Umbilical cord (tissue), 2 donors: ENCODE measurements around the gene DYRK1A. TPM values are rescaled to one million over a fixed set of nuclear protein-coding genes. Genes with fewer than 3 reads are reported as not detected.
A peak's percentile ranks its signal among the peaks of the same experiment; 100 is the strongest.

ENCODE experiments used
- DNase-seq: peaks from one replicate; pipeline ENCODE4 v3.0.0-alpha.2; 2015; ENCODE audit warnings: low spot score
- total RNA-seq: library from RNA; depleted of rRNA; stranded (reverse); fragments of >200 nt; gene quantifications from one replicate; pipeline ENCODE4 v1.2.3, GENCODE V29; 2014; ENCODE audit warnings: low replicate concordance; ENCODE audit not compliant: insufficient read depth

Gene DYRK1A
- total RNA-seq, 1 donor from 2014 or later = 65.5 TPM

DNA sequence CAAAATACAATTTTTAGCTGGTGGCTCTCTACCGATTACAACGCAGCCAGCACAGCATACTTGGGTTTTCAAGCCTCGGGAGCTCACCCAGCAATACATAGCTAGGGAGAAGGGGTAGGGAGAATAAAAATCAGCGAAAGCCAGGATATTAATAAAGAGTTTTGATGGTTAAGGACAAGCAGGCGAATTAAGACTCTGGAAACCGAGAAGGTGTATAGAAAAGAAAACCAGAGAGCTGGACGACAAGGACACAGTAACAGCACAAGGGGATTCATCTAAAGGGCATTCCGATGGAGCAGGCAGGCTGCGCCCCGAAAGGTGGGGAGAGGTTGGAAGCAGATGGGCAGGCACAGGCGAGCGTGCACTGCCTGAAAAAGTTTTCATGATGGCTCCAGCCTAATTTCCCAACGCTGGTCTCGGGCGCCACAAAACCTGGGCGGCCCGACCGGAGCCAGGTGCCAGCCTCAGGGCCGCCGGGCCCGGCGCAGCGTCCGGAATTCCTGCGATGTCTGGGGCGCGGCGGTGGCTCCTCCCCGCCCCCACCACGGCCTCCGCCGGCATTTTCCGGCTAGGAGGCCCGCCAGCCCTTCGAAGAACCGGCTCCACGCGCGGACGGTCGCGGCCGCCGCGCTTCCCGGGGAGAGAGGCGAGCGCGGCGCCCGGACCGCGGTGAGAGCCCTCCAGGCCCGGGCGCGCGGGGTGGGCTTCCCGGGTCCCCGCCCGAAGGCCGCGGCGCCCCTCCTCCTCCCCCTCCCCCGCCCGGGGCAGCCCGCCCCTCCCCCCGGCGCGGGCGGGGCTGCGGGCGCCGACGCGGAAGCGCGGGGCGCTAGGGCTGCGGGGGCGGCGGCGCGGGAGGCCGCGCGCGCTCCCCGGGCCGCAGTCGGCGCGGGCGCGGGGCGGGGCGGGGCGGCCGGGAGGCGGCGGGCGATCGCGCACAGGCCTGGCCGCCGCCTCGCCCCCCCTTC, 774 bp upstream of the DYRK1A start:
- peak; percentile 71 for DNase-seq

DNA sequence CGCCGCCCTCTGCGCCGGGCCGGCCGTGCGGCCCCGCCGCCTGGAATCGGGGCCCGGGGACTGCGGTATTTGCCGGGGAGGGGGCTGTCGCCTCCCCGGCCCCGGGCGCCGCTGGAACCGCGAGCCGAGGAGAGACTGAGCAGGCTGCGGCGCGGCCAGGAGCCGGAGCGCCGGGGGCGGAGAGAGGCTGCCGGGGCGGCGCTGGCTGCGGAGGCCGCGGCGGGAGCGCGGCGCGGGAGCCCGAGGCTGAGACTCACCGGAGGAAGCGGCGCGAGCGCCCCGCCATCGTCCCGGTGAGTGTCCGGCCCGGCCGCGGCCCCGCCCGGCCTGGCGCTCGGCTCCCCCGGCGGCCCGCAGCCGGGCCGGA, 746 bp downstream of the DYRK1A start:
- no peak for DNase-seq

DNA sequence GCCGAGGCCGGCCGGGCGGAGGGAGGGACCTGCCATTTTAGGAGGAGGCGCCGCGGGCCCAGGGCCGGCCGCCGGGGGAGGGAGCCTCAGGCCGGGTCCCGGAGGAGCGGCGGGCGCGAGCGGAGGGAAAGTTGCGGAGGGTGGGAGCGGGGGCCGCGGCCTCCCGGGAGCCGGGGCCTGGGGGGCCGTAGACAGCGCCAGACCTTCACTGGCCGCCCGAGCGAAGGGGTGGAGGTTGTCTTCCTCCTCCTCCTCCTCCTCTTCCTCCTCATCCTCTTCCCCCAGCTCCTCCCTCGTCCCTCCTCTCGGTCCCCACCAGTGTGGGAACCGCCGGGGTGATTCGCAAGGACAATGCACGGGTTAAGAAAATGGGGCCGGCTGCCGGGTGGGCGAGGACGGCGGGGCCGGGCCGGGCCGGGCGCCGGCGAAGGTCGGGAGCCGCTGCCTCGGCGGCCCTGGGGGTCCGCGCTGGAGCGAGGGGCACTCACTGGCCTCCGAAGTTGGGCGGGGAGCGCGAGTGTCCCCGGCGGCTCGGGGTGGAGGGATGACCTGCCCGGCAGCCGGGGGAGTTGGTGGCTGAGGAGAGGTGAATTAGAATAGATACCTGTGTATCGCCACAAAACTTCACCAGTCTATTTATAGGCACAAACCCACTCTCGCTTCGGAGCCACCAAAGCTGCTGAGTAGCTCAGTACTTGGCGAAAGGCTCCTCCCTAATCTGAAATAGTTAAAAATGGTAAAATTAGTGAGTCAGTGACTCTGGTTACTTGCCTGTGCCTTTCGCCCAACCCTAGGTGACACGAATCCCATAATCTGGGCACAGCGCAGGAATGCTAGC, 1.3 kb downstream of the DYRK1A start:
- peak; percentile 73 for DNase-seq

DNA sequence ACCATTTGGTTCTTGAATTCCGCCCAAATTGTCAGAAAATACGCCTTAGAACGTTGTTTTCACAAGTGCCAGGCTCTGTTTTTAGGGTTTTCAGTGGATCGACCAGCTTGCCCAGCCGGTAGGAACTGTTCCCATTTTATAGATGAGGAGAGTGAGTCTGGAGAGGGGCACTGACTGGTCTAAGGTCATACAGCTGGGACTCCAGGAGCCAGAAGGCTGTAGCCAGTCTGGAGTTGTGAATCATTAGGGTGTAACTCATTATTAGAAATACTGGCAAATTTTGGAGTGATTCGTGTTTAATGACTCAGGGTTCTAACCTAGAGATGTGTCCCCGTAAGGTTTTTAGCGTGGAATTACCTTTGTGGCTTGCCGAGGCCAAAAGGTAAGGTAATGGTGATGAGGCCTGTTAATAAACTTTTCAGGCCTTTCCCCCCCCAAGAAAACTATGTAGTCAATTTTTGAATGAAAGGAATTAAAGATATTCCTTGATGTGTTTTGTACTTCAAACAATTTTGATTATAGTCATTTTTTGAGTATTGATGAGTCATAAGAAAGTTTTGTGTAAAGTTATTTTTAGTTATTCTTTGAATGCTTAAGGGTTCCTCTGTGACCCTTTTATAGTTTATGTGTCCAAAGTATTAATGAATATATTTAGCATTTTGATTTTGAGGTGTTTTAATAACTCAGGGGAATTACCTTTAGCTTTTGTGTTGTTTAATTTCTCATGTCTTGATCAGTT, 2.1 kb downstream of the DYRK1A start:
- DNase-seq = no peak

DNA sequence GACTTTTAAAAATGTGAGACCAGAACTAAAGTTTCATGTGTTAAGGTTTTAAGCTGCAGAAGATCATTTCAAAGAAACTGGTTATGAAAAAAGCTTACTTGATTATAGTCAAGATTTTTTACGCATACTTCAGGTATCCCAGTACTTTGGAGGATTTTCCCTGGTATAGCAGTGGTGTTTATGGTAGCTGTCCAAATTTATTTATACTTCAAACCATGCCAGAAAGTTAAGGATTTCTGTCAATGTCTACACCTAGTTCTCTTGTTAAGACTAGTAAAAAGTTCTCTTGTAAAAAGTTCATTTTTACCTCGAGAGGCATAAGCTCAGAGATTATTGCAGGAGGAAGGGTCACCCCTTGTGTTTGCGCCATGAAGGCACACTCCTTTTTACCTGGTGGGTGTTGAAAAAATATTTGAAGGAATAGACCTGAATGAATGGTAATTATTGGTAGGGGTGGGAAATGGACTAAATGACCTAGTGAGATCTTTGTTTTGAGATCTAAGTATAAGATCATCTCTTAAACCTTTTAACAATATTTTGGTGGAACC, 2.8 kb downstream of the DYRK1A start:
- DNase-seq = no peak

DNA sequence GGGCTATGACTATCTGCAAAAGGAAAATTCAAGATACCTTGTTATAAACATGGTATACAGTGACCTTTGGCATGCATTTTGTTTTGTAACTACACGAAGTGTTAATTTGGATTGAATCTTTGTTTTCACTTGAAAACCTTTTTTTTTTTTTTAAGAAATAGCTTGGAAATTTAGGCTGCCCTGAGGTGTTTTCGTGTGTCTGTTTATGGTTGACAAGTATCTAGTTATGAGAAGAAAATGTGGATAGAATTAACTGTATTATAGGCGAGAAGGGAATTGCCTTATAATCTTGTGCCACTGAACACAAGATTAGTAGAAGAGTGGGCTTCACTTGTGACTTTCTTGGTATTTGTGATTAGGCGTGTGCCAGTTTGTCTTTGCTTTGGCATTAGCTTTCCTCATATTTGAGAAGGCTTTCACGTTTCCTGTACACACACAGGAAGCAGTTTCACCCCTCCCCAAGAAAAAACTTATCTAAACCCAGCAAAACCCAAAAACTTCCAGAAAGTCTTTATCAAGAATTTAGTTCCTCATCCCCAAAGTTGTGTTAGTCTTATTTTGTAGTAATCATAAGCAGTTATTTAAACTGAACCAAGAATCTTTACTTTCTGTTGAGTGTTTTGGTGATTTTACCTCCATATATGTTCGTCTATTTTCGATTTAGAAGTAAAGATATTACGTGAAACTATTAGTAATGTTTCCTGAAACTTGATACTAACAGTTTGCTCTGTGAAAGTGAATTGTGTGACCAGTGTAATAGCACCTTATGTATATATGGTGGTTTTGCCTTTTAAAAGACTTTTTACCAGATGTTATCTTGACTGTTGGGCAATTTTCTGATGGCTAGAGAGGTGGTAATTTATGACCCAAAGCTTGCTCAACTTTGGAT, 3.8 kb downstream of the DYRK1A start:
- peak; percentile 35 for DNase-seq

DNA sequence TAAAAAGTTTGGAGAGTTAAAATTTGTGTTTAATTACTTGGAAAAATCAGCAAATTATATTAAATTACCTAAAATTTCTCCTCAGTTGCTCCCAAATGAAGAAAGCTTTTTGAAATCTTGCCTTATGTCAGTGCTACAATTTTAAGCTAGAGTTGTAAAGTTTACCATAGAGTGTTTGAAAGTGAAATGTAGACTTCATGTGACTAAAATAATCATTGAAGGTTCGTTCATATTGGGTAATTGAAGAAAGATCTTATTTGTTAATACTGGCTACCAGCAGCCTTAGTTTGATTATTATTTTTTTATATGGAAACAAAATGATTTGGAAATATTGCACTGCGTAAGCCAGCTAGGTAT, 4.4 kb downstream of the DYRK1A start:
- no peak for DNase-seq

DNA sequence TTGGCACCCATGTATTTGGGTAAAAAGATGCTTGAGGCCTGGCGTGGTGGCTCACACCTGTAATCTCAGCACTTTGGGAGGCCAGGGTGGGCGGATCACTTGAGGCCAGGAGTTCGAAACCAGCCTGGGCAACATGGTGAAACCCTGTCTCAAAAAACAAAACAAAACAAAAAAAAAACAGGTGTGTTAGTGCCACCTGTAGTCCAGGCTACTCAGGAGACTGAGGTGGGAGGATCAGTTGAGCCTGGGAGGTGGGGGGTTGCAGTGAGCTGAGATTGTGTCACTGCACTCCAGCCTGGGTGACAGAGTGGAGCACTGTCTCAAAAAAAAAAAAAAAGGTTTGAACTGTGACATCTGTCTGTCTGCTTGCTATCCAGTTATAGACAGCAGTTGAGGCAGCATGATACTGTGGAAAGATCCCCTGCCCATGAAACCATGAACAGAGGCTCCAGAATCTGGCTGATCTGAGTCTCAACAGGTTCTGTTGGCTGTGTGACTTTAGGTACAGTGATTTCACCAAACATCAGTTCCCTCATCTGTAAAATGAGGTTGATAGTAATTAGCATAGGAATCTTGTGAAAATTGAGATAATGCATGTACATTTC, 5.7 kb downstream of the DYRK1A start:
- no peak for DNase-seq

DNA sequence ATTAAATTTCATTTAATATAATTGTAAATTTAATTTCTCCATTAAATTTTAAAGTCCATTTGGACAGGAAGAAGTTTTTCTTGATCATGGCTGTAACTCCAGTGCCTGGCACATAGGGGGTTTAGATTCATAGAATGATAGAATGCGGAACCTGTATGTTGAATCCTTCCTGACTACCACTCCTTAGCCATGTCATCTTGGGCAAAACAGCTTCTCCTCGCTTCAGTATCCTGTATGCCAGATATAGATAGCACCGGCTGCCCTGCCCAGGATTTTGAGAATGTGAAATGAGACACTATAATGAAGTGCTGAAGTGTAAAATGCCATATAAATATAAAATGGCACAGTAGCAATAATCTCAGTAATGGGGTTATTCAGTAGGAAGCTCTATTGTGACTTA, 6.4 kb downstream of the DYRK1A start:
- DNase-seq = no peak

DNA sequence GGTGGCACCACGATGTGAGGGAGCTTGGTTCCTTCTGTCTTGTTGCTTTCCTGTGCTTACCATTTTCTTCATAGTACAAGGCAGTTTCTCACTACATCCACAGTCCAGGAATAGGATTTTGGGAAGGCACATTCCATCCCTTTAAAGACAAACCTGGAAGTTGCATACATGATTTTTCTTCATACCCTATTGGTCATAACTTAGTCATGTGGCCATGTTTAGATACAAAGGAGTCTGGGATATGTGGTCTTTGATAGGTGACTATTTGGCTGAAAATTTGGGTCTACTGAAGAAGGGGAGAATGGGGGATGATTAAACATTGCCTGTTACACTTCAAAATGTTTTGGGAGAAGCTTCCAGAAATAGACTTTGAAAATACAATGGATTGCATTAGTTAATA, 7.0 kb downstream of the DYRK1A start:
- DNase-seq = no peak

DNA sequence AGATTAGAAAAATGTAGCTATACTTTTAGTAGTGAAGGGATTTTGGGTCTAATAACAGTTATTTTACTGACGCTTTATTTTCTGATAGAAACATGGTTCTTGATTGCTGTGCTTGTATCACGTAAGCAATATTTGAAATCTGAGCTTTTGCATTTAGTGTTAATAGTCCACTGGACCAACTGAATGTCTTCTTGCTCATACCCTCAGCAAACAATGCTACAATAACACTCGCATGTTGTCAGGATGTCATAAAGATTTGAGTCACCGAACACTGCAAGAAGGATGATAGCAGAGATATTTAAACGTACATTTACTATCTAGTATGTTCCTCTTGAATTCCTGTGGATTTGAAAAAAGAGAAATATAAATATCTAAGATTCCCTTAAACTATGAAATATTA, 7.5 kb downstream of the DYRK1A start:
- DNase-seq = no peak

DNA sequence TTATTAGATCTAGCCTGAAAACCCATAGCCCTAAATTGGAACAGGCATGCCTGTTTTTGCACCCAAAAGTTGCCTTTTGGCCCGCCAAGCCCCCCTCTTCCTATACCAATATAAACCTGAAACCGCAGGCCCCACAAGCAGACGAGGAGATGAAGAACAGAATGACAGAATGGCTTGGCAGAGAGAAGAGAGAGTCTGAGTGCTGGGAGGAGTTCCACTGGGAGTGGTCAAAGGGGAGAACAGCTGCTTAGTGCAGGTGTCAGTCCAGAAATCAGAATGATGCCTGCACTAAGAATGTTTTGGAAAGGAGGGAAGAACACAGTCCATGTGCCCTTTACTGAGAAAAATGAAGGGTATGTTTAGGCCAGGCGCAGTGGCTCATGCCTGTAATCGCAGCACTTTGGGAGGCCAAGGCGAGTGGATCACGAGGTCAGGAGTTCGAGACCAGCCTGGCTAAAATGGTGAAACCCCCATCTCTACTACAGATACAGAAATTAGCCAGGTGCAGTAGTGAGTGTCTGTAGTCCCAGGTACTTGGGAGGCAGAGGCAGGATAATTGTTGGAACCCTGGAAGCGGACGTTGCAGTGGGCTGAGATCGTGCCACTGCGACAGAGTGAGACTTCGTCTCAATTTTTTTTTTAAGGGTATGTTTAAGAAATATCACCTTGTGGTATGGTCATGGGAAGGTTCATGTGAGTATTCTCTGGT, 9.4 kb downstream of the DYRK1A start:
- DNase-seq = no peak

DNA sequence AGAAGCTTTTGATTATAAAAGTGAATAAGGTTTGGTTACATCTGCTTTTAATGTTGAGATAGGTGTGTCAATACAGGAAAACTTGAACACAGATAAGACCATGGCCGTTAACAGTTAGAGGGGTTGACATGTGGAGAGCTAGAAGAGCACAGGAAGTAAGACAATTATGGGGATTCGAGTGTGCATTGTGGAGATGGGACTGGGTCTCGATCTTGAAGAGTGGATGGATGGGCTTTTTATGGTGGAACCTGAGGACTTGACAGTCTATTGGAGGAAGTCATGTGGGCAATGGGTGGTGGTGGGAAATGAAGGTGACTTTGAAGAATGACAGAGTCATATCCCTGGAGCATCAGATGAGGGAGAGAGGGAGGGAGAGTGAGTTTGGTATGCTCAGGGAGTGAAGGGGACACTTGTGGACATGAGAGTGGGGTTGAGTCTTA, 12.1 kb downstream of the DYRK1A start:
- no peak for DNase-seq

DNA sequence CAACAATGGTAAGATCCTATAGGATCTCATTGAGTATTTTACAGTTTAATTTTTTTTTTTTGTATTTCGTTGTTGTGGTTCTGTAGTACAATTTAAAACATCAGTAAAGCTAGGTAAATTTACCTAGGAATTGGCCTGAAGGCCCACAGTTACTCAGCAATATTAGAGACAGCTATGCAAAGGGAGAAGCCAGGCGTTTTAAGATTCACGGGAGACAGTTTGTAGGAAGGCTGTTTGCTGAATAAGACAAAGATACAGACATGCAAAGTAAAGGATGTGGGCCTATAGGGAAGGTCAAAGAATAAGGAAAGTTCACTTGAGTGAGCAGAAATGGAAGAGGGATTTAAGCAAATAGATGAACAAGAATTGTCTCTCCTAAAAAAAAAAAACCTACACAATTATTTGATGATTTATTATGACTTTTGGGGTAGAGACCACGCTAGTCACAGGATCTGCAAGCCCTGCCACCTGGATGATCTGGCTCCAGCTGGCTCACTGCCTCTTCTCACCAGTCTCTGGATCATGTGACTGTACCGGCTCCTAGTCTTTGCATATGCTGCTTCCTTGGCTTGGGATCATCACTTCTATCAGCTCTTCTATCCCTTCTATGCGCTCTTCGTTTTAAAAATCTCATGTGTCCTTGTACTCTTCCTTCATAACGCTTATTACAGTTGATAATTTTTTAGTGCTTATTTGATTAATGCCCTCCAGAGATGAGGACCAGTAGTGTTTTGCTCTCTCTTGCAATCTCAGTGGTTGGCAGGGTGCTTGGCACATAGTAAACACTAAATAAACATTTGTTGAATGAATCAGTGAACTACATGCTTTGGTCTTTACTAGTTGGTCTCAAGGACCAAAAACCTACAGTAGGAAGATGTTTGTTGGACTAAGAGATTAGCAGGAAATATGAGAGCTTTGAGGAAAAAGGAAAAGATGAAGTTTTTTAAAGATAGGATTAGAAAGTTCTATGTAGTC, 14.1 kb downstream of the DYRK1A start:
- no peak for DNase-seq

DNA sequence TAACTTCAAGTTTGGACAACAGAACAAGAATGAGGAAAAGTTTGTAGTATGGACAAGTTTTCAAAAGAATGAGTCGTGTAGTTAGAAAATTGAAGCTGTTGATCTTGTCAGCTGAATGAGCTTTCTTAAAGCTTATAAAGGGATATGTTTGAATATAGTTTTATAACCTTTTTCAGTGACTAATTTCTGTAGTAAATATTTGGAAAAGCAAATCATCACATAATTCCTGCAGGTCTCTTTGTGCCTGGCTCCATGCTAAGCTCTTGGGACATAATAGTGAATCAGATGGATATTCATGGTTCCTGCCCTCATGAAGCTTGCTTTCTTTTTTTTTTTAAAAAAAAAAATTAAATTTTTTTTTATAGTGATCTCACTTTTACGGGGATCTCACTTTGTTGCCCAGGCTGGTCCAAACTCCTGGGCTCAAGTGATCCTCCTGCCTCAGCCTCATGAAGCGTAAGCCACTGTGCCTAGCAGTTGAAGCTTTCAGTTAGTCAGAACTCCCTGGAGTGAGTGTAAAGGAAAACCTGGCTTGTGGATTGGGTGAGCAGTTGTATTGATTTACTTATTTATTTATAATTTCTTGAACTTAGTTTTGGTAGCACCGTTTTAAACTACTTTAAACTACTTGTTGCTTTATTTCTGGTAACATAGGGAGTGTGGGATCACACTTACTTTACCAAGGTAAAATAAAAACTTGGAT, 15.5 kb downstream of the DYRK1A start:
- DNase-seq = no peak

DNA sequence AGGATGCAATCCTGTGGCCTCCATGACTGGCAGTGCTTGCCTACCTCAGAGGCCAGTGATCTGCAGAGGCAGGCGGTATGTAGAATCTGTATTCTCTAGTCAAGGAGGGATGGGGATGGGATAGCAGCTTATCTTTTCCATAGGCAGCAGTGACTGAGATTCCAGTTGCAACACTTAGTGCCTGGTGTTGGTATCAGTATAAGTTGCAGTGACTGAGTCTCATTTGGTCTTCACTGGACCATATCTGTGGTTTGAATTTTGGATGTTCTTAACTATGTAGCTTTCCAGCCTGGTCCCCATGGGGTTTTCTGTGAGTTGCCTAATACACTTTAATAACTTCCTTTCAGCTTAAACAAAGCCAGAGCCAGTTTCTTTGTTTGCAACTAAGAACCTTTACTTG, 16.5 kb downstream of the DYRK1A start:
- DNase-seq = no peak

DNA sequence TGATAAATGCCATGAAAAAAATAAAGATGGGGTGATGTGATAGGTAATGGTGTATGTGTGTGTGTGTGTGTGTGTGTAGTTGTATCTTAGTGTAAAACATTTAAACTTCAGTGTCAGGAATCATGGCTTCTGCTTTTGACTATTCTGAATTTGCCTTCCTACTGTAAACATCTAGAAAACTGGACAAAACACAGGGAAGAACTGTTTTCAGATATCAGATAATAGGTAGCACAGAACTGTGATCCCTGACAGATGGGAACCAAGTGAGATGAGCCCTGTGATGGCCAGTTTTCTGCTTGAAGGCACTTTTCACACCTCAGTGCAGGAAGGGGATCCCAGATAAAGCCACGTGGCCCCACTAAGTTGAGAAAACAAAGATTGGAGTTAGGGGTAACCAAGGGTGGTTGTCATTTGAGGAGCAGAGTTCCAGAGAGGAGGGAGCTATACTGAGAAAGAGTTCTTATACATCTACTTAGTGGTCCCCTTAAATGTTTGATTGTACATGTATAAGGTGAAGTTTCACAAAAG, 17.3 kb downstream of the DYRK1A start:
- DNase-seq = no peak

DNA sequence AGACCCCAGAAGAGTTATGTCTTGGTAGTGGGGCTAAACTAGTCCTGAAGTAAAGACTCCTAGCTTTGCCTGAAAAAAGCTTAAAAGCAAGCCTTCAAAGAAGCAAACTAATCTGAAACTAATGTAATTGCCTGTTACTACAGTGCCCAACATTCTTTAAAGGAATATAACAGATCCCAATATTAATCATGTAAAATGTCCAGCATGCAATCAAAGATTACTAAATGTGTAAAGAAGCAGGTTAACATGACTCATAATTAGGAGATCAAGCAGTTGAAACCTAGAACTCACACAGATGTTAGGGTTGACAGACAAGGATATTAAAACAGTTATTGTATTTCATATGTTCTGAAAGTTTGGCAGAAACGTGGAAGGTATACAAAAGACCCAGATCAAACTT, 17.8 kb downstream of the DYRK1A start:
- no peak for DNase-seq
